GM10266 (cell line): Measurements from ENCODE around the gene VPS13A.

Experiments
- DNase-seq: peaks from one replicate; pipeline ENCODE4 v3.0.0; 2012; ENCODE audit errors: extremely low spot score
- CTCF ChIP-seq: IDR thresholded peaks from 2 replicates; pipeline ENCODE4 v1.5.1; 2012; ENCODE audit warnings: mild to moderate bottlenecking, low read depth; ENCODE audit not compliant: control insufficient read depth, insufficient read depth; ENCODE audit errors: missing control alignments

Gene VPS13A

GRCh38 chr9:77156646-77157371 is 20.5 kb upstream of the VPS13A start:
- no peak for TF ChIP-seq CTCF
- DNase-seq = no peak

- no peak for TF ChIP-seq CTCF
- DNase-seq = no peak
Measured at GRCh38 chr9:77158772-77159513, 18.4 kb upstream of the VPS13A start.

GRCh38 chr9:77161191-77161590 is 16.1 kb upstream of the VPS13A start:
- no peak for TF ChIP-seq CTCF
- no peak for DNase-seq

GRCh38 chr9:77161966-77162365 is 15.4 kb upstream of the VPS13A start:
- no peak for TF ChIP-seq CTCF
- no peak for DNase-seq

GRCh38 chr9:77162366-77162765 is 15.0 kb upstream of the VPS13A start:
- DNase-seq = no peak
- no peak for TF ChIP-seq CTCF

GRCh38 chr9:77163884-77164283 is 13.4 kb upstream of the VPS13A start:
- no peak for DNase-seq
- no peak for TF ChIP-seq CTCF

- DNase-seq = no peak
- TF ChIP-seq CTCF = no peak
Measured at GRCh38 chr9:77166193-77166592, 11.1 kb upstream of the VPS13A start.
